Astrocyte (in vitro differentiated cells and primary cell): ENCODE data around the gene ZNF200.

Source experiments
- CTCF ChIP-seq: IDR thresholded peaks from 2 replicates; pipeline ENCODE4 v1.5.1; 2011; ENCODE audit warnings: low read depth, mild to moderate bottlenecking, inconsistent platforms, low read length, moderate library complexity; ENCODE audit not compliant: insufficient read depth
- EZH2 ChIP-seq: IDR thresholded peaks from 2 replicates; pipeline ENCODE4 v1.6.1; 2012; ENCODE audit warnings: mild to moderate bottlenecking, low read length, inconsistent platforms; ENCODE audit not compliant: insufficient read depth

DNA sequence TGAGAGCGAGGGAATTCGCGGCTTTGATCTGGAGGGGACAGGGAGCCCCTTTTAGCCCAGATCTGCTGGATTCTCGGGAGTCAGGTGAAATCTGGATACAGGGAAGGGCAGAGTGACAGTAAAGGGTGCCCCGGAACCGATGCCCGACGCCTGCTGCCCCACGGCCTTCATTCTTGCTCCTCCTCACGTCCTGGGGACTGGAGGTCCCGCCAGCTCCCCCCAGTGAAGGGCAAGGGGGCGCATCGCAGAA, 46.4 kb downstream of the ZNF200 start:
- no peak for TF ChIP-seq CTCF
- no peak for TF ChIP-seq EZH2
